Thyroid gland (tissue), 4 donors: Measurements from ENCODE around the gene KRT86. TPM values are rescaled to one million over a fixed set of nuclear protein-coding genes. Genes with fewer than 3 reads are reported as not detected.

Source experiments
- DNase-seq, 2 donors: peaks; one replicate each; pipeline ENCODE4 v3.0.0-alpha.2; 2019
- H3K27ac ChIP-seq, 3 donors: fragments of 200-600 bp; sonication (generic); 1 replicate in 2 of 3; 2 replicates in 1 of 3; pipeline ENCODE4 v1.5.1; 2016 to 2019; ENCODE audit warnings: mild to moderate bottlenecking in 1 of 3, moderate library complexity in 1 of 3
- H3K27me3 ChIP-seq: fragments of 200-600 bp; sonication (generic); one replicate; pipeline ENCODE4 v1.5.1; 2019
- H3K36me3 ChIP-seq, 2 donors: fragments of 200-600 bp; sonication (generic); one replicate each; pipeline ENCODE4 v1.5.1; 2016 to 2019
- H3K4me1 ChIP-seq, 2 donors: fragments of 200-600 bp; sonication (generic); one replicate each; pipeline ENCODE4 v1.5.1; 2017 to 2019
- H3K4me3 ChIP-seq, 3 donors: fragments of 200-600 bp; sonication (generic); replicated peaks in 1 of 3; 1 replicate in 2 of 3; 2 replicates in 1 of 3; pipeline ENCODE4 v1.5.1; 2016; ENCODE audit warnings: mild to moderate bottlenecking in 1 of 3
- H3K9me3 ChIP-seq: fragments of 200-600 bp; sonication (generic); one replicate; pipeline ENCODE4 v1.5.1; 2017
- POLR2A ChIP-seq, 2 donors: fragments of 450-650 bp; IDR thresholded peaks; one replicate each; pipeline ENCODE4 v1.6.1; 2017; ENCODE audit warnings: antibody characterized with exemption in 2 of 2, mild to moderate bottlenecking in 2 of 2, moderate library complexity in 1 of 2
- WGBS, 2 donors: methylation state at CpG; one replicate each; pipeline ENCODE4 v1.1.5; 2017; 5-methylcytosine and 5-hydroxymethylcytosine counted together
- intact Hi-C: fragments of 100-400 bp; cut with DNase I; formaldehyde crosslinking; loops from one replicate; pipeline ENCODE4 v1.15.1; 2023
- total RNA-seq, 4 donors: library from RNA; depleted of rRNA; stranded (reverse); fragments of >200 nt; gene quantifications; one replicate each; pipeline ENCODE4 v1.2.3, GENCODE V29; 2016
- TF ChIP-seq, protein P1 (sequence below), 6 experiments: fragments of 200-600 bp in 3 of 6; fragments of 450-650 bp in 3 of 6; sonication (generic) in 3 of 6; IDR thresholded peaks; one replicate each; pipeline ENCODE4 v1.5.1; 2016 to 2019; ENCODE audit warnings: antibody characterized with exemption in 6 of 6, mild to moderate bottlenecking in 2 of 6, inconsistent platforms in 1 of 6, moderate library complexity in 1 of 6

Gene KRT86
- total RNA-seq, 4 donors from 2014 or later: 0.13 to 1.1 (median 0.42) TPM

DNA sequence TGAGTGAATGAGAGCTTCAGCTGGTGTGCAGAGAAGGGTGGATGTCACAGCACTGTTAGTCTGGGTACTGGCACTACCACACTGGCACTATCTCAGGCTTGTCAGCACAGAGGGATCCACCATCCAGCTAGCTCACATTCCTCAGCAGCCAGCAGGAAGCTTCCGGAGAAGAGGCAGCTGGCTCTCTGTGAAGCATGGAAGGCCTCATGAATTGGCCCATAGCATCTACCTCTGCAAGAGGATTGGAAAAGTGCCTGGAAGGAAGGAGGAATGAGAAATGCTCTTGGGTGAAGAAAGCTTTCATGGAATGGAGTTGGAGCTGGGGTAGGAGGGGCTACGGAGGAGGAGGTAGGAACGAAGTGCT, 36.8 kb downstream of the KRT86 start:
- TF ChIP-seq, protein P1, sequence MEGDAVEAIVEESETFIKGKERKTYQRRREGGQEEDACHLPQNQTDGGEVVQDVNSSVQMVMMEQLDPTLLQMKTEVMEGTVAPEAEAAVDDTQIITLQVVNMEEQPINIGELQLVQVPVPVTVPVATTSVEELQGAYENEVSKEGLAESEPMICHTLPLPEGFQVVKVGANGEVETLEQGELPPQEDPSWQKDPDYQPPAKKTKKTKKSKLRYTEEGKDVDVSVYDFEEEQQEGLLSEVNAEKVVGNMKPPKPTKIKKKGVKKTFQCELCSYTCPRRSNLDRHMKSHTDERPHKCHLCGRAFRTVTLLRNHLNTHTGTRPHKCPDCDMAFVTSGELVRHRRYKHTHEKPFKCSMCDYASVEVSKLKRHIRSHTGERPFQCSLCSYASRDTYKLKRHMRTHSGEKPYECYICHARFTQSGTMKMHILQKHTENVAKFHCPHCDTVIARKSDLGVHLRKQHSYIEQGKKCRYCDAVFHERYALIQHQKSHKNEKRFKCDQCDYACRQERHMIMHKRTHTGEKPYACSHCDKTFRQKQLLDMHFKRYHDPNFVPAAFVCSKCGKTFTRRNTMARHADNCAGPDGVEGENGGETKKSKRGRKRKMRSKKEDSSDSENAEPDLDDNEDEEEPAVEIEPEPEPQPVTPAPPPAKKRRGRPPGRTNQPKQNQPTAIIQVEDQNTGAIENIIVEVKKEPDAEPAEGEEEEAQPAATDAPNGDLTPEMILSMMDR (IDR thresholded peaks at IDR 0.05): no peak
- TF ChIP-seq POLR2A (IDR thresholded peaks at IDR 0.05): no peak
- peaks cover 16 to 20% of the 10 kb centered on the region in 2 donors for H3K4me1 ChIP-seq
- no peaks in the 10 kb centered on the region for H3K27me3 ChIP-seq
- 78 to 94% methylated on average over 3 of the region's 3 CpGs for WGBS, 2 donors
- H3K9me3 ChIP-seq: no peaks in the 10 kb centered on the region
- no peak overlapping the region for H3K27ac ChIP-seq
- DNase-seq: no peak
- intact Hi-C loops: no loop called here
- no peak overlapping the region for H3K4me3 ChIP-seq
- no peaks in the 10 kb centered on the region for H3K36me3 ChIP-seq

DNA sequence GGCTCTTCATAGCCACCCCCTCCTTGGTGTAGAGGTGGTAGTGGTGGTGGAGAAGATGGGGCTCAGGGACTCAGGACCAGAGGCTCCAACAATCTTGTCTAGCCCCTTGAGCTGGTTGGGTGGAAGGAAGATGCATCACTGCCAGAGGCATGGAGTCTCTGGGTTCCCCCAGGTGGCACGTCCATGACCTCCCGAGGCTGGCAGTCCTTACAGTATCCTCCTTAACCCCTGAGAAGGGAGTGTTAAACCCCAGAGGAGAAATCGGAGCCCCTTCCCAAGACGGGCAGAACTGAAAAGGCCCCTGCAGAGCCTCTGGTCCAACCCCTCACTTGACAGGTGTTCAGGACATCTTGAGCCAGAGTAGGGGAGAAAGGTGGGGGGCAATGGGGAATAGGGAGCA, 37.6 kb downstream of the KRT86 start:
- TF ChIP-seq, protein P1 (IDR thresholded peaks at IDR 0.05): no peak
- TF ChIP-seq POLR2A (IDR thresholded peaks at IDR 0.05): no peak
- H3K27ac ChIP-seq: no peak overlapping the region
- intact Hi-C loops: no loop called here

DNA sequence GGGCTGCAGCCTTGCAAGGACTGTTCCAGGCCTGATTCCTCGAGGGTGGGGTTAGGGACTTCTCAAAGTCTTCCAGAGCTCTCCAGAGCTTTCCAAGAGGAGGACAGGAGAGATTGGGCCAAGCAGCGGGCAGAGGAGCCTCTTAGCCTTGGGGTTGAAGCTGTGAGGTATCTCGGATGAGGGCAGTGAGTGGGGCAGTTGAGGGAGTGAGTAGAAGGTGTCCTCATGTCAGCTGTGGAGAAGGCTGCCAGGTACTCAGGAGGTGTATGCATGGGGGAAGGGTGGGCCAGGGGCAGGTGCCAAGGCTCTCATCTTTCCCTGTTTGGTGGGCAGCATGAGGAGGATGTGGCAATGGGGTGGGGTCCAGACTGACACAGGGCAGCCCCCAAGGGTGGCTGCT, 39.0 kb downstream of the KRT86 start:
- Histone ChIP-seq H3K9me3 (no peaks in the 10 kb centered on the region), H3K4me1 (peaks cover 11 to 14% of the 10 kb centered on the region in 2 donors), H3K27me3 (no peaks in the 10 kb centered on the region), H3K27ac (no peak overlapping the region), H3K4me3 (no peak overlapping the region), H3K36me3 (no peaks in the 10 kb centered on the region)
- TF ChIP-seq, protein P1 (IDR thresholded peaks at IDR 0.05): no peak
- TF ChIP-seq POLR2A (IDR thresholded peaks at IDR 0.05): no peak
- no peak for DNase-seq
- intact Hi-C loops: no loop called here
- WGBS, 2 donors: 68 to 76% methylated on average over 3 of the region's 3 CpGs

More for the DNA sequence above, 37.6 kb downstream of the KRT86 start:
- no peak for DNase-seq
- WGBS, 2 donors: 73 to 77% methylated on average over 4 of the region's 4 CpGs
- no peaks in the 10 kb centered on the region for H3K36me3 ChIP-seq
- H3K4me3 ChIP-seq: no peak overlapping the region
- H3K27me3 ChIP-seq: no peaks in the 10 kb centered on the region
- H3K4me1 ChIP-seq: peaks cover 16 to 20% of the 10 kb centered on the region in 2 donors
- H3K9me3 ChIP-seq: no peaks in the 10 kb centered on the region

DNA sequence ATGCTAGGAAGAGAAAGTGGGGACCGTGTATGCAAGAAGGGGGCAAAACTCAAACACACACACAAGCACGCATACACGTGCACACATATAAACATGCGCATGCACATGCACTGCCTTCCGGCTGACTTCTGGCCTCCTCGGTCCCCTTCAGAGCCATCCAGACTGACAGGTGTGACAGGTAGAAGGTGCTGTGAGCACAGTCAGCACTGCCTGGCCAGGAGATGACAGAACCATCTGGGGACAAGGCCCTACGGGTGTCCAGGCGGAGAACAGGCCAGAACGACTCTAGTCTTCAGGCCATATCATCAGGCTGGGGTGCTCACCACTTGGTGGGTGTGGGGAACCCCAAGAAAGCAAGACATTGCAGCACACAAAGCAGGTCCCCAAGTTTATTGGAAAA, 39.5 kb downstream of the KRT86 start:
- DNase-seq: no peak
- intact Hi-C loops: no loop called here
- Histone ChIP-seq H3K36me3 (no peaks in the 10 kb centered on the region), H3K4me3 (no peak overlapping the region), H3K9me3 (no peaks in the 10 kb centered on the region), H3K4me1 (peaks cover 6 to 10% of the 10 kb centered on the region in 2 donors), H3K27me3 (no peaks in the 10 kb centered on the region), H3K27ac (no peak overlapping the region)
- 87 to 89% methylated on average over 8 to 9 of the region's 9 CpGs for WGBS, 2 donors
- no peak for TF ChIP-seq POLR2A (IDR thresholded peaks at IDR 0.05)
- TF ChIP-seq, protein P1 (IDR thresholded peaks at IDR 0.05): no peak

DNA sequence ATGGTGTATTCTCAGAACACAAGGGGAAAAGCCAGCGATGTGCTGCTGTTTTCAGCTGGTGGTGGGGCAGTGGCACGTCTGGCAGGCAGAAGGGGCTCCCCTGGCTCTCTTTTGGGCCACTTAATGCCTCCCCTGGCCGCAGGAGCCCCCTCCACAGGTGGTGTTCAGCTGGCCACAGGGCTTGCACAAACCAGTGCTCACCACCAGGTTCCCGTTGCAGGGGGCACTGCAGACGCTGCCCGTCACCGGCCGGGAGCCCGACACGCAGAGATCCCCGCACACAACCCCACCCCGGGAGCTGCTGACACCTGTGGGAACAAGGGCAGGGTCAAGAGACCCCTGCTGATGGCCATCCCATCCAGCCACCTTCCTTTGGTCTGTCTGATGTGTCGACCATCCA, 40.1 kb downstream of the KRT86 start:
- peaks cover under 1 to 4% of the 10 kb centered on the region in 2 donors for H3K4me1 ChIP-seq
- WGBS, 2 donors: 87 to 88% methylated on average over 6 to 10 of the region's 13 CpGs
- intact Hi-C loops: no loop called here
- no peak overlapping the region for H3K4me3 ChIP-seq
- no peaks in the 10 kb centered on the region for H3K27me3 ChIP-seq
- H3K9me3 ChIP-seq: no peaks in the 10 kb centered on the region
- TF ChIP-seq POLR2A (IDR thresholded peaks at IDR 0.05): no peak
- TF ChIP-seq, protein P1 (IDR thresholded peaks at IDR 0.05): no peak
- DNase-seq: no peak
- H3K36me3 ChIP-seq: no peaks in the 10 kb centered on the region
- H3K27ac ChIP-seq: no peak overlapping the region
